ENCODE measurements around the gene CBL. TPM values are rescaled to one million over a fixed set of nuclear protein-coding genes. Genes with fewer than 3 reads are reported as not detected.

CBL gene
- total RNA-seq, 2 experiments from 2014 or later, result 21.4 TPM

GRCh38 chr11:119258983-119259382 lies 52.8 kb downstream of the CBL start:
- no peak for DNase-seq
- Mint-ChIP-seq H3K4me3 (peak overlapping the region; percentile 26), H3K36me3 (peaks cover 31% of the 10 kb centered on the region), H3K27me3 (no peaks in the 10 kb centered on the region), H3K9me3 (peaks cover 2% of the 10 kb centered on the region), H3K27ac (peak overlapping the region; percentile 69), H3K4me1 (peaks cover 36% of the 10 kb centered on the region)

DNA sequence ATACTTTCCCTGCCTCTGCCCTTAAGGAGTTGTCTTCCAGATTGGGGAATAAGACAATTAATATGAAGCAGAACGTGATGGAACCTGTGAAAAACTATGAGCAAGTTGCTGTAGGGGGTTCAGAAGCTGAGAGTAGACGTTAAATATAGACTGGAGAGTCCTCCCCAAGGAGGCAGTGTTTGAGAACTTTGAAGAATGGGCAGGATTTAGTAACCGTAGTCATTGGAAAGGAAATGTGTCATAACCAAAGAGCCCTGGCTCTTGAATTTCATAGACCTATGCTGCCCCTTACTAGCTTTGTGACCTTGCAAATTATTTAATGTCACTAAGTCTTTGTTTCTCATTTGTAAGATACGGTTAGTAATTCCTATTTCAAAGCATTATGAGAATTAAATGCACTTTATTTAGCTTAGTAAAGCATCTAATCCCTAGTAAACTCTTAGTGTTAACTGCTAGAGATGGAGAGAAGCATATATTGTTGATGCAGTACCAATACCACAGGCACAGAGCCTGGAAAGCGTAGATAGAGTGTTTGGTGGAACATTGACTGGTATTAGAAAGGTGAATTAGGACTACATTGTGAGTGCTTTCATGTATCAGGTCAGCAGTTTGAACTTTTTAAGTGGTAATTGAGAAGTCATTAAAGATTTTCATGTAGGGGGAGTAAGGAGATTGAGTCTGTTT lies 56.7 kb downstream of the CBL start:
- H3K4me1 Mint-ChIP-seq, result peaks cover 46% of the 10 kb centered on the region
- H3K36me3 Mint-ChIP-seq, result peaks cover 12% of the 10 kb centered on the region
- no peak for DNase-seq
- no peak overlapping the region for H3K4me3 Mint-ChIP-seq
- no peak overlapping the region for H3K27ac Mint-ChIP-seq
- peaks cover 2% of the 10 kb centered on the region for H3K9me3 Mint-ChIP-seq
- no peaks in the 10 kb centered on the region for H3K27me3 Mint-ChIP-seq

GRCh38 chr11:119263352-119263940 lies 57.3 kb downstream of the CBL start:
- H3K27ac Mint-ChIP-seq, result no peak overlapping the region
- peaks cover 44% of the 10 kb centered on the region for H3K4me1 Mint-ChIP-seq
- no peak for DNase-seq
- H3K4me3 Mint-ChIP-seq, result no peak overlapping the region
- H3K36me3 Mint-ChIP-seq, result peaks cover 8% of the 10 kb centered on the region
- H3K27me3 Mint-ChIP-seq, result no peaks in the 10 kb centered on the region
- H3K9me3 Mint-ChIP-seq, result peaks cover 2% of the 10 kb centered on the region

DNA sequence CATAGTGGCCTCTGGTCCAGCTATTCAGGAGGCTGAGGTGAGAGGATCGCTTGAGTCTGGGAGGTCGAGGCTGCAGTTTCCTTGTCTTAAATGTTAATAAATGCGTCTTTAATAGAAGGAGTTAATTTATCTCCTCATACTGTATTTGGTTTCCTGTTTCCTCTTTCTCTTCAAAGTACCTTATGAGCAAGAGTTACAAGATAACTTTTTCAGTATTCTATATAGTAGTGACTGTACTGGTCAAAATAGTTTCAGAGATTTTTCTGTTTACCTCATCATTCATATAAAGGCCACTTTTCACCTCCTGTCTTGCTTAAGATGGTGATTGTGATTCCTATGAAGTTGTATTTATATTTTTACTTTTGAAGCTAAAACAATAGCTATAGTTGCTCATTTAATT lies 59.9 kb downstream of the CBL start:
- H3K27me3 Mint-ChIP-seq, result no peaks in the 10 kb centered on the region
- H3K36me3 Mint-ChIP-seq, result no peaks in the 10 kb centered on the region
- H3K4me3 Mint-ChIP-seq, result peak overlapping the region; percentile 66
- no peaks in the 10 kb centered on the region for H3K9me3 Mint-ChIP-seq
- H3K27ac Mint-ChIP-seq, result peak overlapping the region; percentile 88
- H3K4me1 Mint-ChIP-seq, result peaks cover 35% of the 10 kb centered on the region
- DNase-seq, result no peak

DNA sequence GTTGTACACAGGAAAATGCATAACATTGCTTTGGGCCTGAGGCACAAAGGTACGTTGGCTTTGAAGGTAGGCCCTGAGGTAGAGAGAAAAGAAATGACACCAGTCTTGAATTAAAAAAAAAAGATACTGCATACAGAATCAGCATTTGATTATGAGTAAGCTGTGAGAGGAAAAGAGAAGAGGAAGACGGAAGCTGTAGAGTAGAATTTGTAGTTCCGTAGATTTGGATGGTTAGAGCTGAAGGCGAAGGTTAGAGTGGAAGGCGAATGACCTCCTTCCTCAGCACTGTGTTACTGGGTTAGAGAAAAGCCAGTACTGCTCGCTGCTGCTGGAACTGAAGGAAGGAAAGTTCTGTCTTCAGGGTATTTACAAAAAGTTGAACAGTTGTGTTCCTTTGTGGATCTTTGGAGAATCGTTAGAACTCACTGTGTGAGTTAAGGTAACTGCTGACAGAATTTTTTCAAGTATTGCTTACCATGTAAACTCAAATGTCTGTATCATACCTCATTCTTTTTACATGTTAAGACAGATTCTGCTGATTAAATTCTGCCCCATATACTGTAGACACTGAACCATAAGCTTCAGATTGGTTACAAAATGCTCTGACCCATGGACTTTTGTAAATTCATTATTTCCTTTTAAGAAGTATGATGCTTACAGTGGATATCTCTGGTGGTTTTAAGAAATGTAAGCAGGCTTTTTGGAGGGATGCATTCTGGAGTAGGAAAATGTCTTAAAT lies 60.5 kb downstream of the CBL start:
- H3K27ac Mint-ChIP-seq, result peak overlapping the region; percentile 88
- H3K4me3 Mint-ChIP-seq, result peak overlapping the region; percentile 66
- H3K4me1 Mint-ChIP-seq, result peaks cover 35% of the 10 kb centered on the region
- no peak for DNase-seq
- H3K36me3 Mint-ChIP-seq, result no peaks in the 10 kb centered on the region
- H3K9me3 Mint-ChIP-seq, result no peaks in the 10 kb centered on the region
- no peaks in the 10 kb centered on the region for H3K27me3 Mint-ChIP-seq

GRCh38 chr11:119267645-119268044 lies 61.5 kb downstream of the CBL start:
- DNase-seq, result no peak
- Mint-ChIP-seq H3K27ac (peak overlapping the region; percentile 88), H3K9me3 (no peaks in the 10 kb centered on the region), H3K4me3 (no peak overlapping the region), H3K36me3 (peaks cover 5% of the 10 kb centered on the region), H3K27me3 (no peaks in the 10 kb centered on the region), H3K4me1 (peaks cover 35% of the 10 kb centered on the region)

DNA sequence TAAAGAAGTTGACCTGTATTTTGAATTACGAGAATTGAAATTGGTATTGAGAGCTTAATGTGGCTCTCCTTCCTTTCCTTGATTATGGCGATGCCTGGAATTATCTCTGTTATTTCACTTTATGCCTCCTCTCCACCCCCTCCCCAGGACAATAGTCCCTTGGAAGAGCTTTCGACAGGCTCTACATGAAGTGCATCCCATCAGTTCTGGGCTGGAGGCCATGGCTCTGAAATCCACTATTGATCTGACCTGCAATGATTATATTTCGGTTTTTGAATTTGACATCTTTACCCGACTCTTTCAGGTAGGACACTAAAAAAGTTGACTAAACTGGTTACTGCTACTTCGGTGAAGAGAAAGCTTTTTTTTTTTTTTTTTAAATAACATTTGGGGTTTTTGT lies 67.6 kb downstream of the CBL start:
- peaks cover 18% of the 10 kb centered on the region for H3K36me3 Mint-ChIP-seq
- H3K27me3 Mint-ChIP-seq, result no peaks in the 10 kb centered on the region
- peaks cover 12% of the 10 kb centered on the region for H3K4me1 Mint-ChIP-seq
- no peaks in the 10 kb centered on the region for H3K9me3 Mint-ChIP-seq
- DNase-seq, result no peak
- H3K27ac Mint-ChIP-seq, result no peak overlapping the region
- H3K4me3 Mint-ChIP-seq, result no peak overlapping the region

DNA sequence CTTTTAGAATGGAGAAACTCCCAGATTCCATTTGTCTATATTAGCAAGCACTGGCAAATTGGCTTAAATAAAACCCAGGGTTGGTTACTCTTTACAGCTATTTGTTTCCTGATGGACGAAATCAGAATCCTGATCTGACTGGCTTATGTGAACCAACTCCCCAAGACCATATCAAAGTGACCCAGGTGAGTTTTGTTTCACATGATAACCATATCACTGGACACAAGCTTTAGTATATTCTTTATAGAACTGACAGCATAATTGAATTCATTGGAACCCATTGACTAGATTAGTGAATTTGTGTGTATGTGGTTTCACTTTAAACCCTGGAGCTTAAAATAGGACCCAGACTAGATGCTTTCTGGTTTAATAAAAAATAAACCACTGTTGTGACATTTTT lies 71.5 kb downstream of the CBL start:
- Mint-ChIP-seq H3K36me3 (peaks cover 19% of the 10 kb centered on the region), H3K4me1 (peaks cover 19% of the 10 kb centered on the region), H3K27ac (no peak overlapping the region), H3K27me3 (no peaks in the 10 kb centered on the region), H3K9me3 (no peaks in the 10 kb centered on the region), H3K4me3 (no peak overlapping the region)
- DNase-seq, result no peak

GRCh38 chr11:119282495-119282894 lies 76.4 kb downstream of the CBL start:
- peaks cover 21% of the 10 kb centered on the region for H3K36me3 Mint-ChIP-seq

DNA sequence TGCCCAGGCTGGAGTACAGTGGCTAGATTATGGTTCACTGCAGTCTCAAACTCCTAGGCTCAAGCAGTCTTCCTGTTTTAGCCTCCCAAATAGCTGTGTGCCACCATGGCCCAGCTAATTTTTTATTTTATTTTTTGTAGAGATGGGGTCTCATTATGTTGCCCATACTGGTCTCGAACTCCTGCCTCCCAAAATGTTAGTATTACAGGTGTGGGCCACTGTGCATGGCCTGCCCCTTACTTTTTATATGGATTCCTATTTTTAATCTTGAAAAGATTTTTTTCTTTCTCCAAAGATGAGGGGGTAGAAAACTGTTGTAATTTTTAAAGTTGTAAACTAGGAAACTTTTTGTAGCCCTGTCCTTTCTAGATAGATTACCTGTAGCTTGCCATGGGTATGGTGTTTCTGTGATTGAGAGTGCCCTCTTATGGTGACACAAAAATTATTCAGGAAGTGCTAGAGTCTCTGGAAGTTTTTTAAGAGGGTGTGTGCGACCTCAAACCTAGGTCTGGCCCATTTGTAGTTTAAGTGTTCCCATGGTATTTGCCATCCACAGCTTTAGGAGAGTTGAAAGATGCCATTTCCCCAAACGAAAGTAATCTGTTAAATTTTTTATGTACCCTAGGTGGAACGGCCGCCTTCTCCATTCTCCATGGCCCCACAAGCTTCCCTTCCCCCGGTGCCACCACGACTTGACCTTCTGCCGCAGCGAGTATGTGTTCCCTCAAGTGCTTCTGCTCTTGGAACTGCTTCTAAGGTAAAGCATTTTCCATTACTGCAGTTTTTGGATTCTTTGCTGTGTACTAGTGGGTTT lies 78.4 kb downstream of the CBL start:
- Mint-ChIP-seq H3K9me3 (no peaks in the 10 kb centered on the region), H3K4me1 (peaks cover 24% of the 10 kb centered on the region), H3K27me3 (no peaks in the 10 kb centered on the region), H3K27ac (no peak overlapping the region), H3K36me3 (peaks cover 18% of the 10 kb centered on the region), H3K4me3 (no peak overlapping the region)
- DNase-seq, result no peak

More at GRCh38 chr11:119282495-119282894, 76.4 kb downstream of the CBL start:
- Mint-ChIP-seq H3K4me3 (no peak overlapping the region), H3K4me1 (peaks cover 24% of the 10 kb centered on the region), H3K27me3 (no peaks in the 10 kb centered on the region), H3K27ac (no peak overlapping the region), H3K9me3 (no peaks in the 10 kb centered on the region)
- DNase-seq, result no peak

GRCh38 chr11:119285431-119285830 lies 79.3 kb downstream of the CBL start:
- H3K9me3 Mint-ChIP-seq, result no peaks in the 10 kb centered on the region
- peaks cover 24% of the 10 kb centered on the region for H3K4me1 Mint-ChIP-seq
- H3K36me3 Mint-ChIP-seq, result peaks cover 18% of the 10 kb centered on the region
- no peak for DNase-seq
- no peaks in the 10 kb centered on the region for H3K27me3 Mint-ChIP-seq
- no peak overlapping the region for H3K27ac Mint-ChIP-seq
- no peak overlapping the region for H3K4me3 Mint-ChIP-seq

- DNase-seq, result no peak
- Mint-ChIP-seq H3K4me1 (peaks cover 10% of the 10 kb centered on the region), H3K27ac (no peak overlapping the region), H3K27me3 (no peaks in the 10 kb centered on the region), H3K9me3 (no peaks in the 10 kb centered on the region), H3K36me3 (peaks cover 26% of the 10 kb centered on the region), H3K4me3 (no peak overlapping the region)
These were observed 82.1 kb downstream of the CBL start for GRCh38 chr11:119288219-119288618.

DNA sequence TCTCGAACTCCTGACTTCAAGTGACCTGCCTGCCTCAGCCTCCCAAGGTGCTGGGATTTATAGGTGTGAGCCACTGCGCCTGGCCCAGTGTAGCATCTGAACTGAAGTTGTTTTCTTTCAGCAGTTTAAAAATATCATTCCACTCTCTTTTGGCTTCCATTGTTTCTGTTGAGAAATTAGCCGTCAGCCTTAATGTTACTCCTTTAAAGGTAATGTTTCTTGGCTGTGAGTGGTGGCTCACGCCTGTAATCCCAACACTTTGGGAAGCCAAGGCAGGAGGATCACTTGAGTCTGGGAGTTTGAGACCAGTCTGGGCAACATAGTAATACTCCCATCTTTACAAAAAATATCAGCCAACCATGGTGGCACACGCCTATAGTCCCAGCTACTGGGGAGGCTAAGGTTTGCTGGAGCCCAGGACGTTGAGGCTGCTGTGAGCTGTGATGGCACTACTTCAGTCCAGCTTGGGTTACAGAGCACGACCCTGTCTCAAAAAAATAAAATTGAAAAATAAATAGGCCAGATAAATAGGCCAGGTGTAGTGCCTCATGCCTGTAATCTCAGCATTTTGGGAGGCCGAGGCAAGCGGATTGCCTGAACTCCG lies 84.9 kb downstream of the CBL start:
- Mint-ChIP-seq H3K27me3 (no peaks in the 10 kb centered on the region), H3K27ac (no peak overlapping the region), H3K4me1 (no peaks in the 10 kb centered on the region), H3K4me3 (no peak overlapping the region), H3K9me3 (no peaks in the 10 kb centered on the region), H3K36me3 (peaks cover 13% of the 10 kb centered on the region)
- no peak for DNase-seq

GRCh38 chr11:119293461-119293860 lies 87.3 kb downstream of the CBL start:
- no peak overlapping the region for H3K27ac Mint-ChIP-seq
- peaks cover 17% of the 10 kb centered on the region for H3K36me3 Mint-ChIP-seq
- no peaks in the 10 kb centered on the region for H3K27me3 Mint-ChIP-seq
- no peak for DNase-seq
- no peak overlapping the region for H3K4me3 Mint-ChIP-seq
- no peaks in the 10 kb centered on the region for H3K4me1 Mint-ChIP-seq
- no peaks in the 10 kb centered on the region for H3K9me3 Mint-ChIP-seq

DNA sequence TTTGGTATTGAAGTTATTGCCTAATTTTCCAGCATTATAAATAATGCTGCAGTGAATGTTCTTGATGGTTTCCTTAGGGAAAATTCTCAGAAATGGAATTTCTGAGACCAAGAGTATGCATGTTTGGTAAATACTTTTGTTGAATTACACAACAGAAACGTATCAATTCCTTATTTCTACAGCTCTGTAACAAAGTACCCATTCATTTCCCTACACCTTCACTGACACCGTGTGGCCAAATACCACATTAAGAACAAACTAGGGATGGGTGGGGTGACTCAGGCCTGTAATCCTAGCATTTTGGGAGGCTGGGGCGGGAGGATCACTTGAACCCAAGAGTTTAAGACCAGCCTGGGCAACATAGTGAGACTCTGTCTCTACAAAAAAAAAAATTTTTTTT lies 89.0 kb downstream of the CBL start:
- Mint-ChIP-seq H3K27me3 (no peaks in the 10 kb centered on the region), H3K27ac (no peak overlapping the region), H3K36me3 (peaks cover 19% of the 10 kb centered on the region), H3K4me1 (no peaks in the 10 kb centered on the region), H3K9me3 (no peaks in the 10 kb centered on the region), H3K4me3 (no peak overlapping the region)
- no peak for DNase-seq
